Right lung (tissue), 5 donors: Measurements from ENCODE around the gene PRSS21. TPM values are rescaled to one million over a fixed set of nuclear protein-coding genes. Genes with fewer than 3 reads are reported as not detected.

Experiments
- DNase-seq, 2 donors: peaks; one replicate each; pipeline ENCODE4 v3.0.0-alpha.2; 2013
- polyA plus RNA-seq, 5 donors: library from polyadenylated mRNA; unstranded; fragments of 120-200 nt; gene quantifications; one replicate each; pipeline versions ENCODE4 v1.2.1 to v1.2.3, GENCODE V29; 2013; ENCODE audit warnings: inconsistent platforms in 1 of 5, low replicate concordance in 1 of 5; ENCODE audit not compliant: insufficient read length in 5 of 5, insufficient read depth in 1 of 5

PRSS21 gene
- polyA plus RNA-seq, 5 donors: 0.14 to 0.67 (median 0.23) TPM; not detected in 2

GRCh38 chr16:2803545-2804195, 13.4 kb upstream of the PRSS21 start:
- no peak for DNase-seq

GRCh38 chr16:2804728-2805127, 12.3 kb upstream of the PRSS21 start:
- DNase-seq: no peak

GRCh38 chr16:2806286-2806685, 10.8 kb upstream of the PRSS21 start:
- no peak for DNase-seq

DNA sequence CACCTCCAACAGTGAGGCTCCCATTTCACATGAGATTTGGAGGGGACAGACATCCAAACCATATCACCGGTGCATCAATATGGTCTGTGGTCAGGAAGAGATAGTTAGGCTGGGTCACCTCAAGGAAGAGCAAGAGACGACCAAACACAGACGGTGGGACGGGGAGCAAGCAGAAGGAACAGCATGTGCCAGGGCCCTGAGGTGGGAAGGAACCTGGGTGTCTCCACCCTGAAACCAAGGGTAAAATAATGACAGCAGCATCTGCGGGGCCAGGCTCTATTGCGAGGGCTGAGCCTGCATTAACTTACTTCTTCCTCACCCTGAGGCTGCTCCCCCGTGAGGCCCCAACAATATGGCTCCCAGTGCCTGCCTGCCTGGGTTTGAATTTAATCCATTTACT, 8.9 kb upstream of the PRSS21 start:
- no peak for DNase-seq

GRCh38 chr16:2809149-2809760, 7.8 kb upstream of the PRSS21 start:
- DNase-seq: no peak

GRCh38 chr16:2810651-2811050, 6.4 kb upstream of the PRSS21 start:
- no peak for DNase-seq

GRCh38 chr16:2811703-2812471, 5.2 kb upstream of the PRSS21 start:
- no peak for DNase-seq

DNA sequence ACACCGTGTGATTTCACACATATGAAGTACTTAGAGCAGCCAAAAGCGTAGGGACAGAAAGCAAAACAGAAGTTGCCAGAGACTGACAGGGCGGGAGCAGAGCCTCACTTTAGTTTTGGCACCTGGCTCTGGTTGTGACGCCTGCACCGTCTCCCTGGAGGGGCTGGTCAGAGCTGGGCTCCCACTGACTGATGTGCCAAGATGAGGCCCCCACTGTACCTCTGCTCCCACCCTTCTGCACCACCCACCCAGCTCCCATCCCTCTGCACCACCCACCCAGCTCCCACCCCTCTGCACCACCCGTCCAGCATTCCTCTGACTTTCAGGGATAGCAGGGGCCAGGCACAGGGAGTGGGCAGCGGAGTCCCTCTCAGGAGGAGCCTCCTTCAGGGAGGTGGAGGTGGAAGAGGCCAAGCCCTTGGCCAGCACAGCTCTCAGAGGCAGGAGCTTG, 3.2 kb upstream of the PRSS21 start:
- DNase-seq: no peak

DNA sequence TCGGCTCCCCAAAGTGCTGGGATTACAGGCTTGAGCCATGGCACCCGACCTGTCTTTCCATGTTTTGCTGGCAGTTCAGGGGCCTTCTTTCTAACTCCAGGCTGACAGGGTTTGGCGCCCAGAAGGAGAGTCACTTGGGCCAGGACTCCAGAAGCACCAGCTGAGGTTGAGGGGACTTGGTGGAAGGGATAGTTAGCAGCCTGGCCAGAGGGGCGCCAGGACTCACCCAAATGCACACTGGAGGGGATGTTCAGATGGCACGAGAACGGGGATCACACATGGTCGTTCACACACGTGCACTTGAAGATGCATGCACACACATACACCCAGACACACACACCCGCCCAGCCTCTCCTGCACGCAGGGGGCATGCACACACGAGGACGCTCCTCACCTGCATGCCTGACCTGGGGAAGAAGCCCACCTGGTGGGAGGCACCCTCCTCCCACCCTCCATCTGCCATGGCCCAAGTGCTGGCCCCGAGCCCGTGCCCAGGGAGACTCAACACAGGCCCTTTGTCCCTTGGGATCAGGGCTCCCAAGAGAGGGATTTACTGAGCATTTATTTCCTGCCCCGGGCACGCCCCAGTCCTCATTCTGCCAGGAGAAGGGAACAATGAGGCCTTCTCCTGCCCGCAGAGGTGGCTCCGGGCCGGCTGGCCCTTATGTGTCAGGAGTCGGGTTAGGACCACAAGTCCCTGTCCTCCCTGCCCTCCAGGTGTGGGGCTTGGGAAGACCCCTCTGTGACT, 2.3 kb upstream of the PRSS21 start:
- no peak for DNase-seq

DNA sequence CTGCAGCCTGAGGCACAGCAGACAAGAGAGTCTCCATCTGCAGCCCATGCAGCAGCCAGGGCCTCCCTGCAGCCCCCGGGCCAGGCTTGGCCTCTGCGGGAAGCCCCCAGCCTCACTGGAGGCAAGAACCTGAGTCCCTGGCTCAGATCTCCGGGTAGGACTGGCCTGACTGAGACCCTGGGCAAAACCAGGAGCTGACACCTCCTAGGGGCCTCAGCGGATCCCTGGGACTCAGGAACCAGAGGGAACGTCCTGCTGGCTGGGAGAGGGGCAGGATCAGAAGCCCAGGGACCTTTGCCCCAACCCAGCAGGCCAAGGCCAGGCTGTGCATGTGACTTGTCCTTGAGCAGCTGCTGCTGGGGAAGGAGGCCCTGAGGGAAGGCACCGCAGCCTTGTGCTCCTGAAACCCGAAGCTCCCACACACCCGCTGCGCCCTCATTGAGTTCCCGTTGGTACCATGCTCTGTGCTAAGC, 1.7 kb upstream of the PRSS21 start:
- DNase-seq: no peak

- DNase-seq: no peak
Observed at GRCh38 chr16:2817340-2818271, 569 bp downstream of the PRSS21 start.

DNA sequence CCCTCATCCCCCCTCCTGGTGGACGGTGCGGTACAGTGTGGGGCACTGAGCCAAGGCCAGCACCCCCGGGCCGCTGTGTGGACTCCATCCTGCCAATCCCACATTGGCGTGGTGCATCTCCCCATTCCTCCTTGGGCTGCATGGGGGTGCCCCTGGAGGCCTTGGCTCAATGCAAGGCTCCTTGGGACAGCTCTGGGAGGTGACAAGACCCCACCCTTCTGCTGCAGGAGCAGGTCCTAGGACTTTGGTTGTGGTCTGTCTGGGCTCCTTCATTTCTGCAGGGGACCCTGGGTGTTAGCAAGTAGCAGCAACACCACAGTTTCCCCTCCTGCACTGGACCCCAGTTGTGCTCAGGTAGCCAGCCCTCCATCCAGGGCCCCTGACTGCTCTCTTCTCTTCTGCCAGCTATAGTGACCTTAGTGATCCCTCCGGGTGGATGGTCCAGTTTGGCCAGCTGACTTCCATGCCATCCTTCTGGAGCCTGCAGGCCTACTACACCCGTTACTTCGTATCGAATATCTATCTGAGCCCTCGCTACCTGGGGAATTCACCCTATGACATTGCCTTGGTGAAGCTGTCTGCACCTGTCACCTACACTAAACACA, 1.3 kb downstream of the PRSS21 start:
- DNase-seq: no peak

DNA sequence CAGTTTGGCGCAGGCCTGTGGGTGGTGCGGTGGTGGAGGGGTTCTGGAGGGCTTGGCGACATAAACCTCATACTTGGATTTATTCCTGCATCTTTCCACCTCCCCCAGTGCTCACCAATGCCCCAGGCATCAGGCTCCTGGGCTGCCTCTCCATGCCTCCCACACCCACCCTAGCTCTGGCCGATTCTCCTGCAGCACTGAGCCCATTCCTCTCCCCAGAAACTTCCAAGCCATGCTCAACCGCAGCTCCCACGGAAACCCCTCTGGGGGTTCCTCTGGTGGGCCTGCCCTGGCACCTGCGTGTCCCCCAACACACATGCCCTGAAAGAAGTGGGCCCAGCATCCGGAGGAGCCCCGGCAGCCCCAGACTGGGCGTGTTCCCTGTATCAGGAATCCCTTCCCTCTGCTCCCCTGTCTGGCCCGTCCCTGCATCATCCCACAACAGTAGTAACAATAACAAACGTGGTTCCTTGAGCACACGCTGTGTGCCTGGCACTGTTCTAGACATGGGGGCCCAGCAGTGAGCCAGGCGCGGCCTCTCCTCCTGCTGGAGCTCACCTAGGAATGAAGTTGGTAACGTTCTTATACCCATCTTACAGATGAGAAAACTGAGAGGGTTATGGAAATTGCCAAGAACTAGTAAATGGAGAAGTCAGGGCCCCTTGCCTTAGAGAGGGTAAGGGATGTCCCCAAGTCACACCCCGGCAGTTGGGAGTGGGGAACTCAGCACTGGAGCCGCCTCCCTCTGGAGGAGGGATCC, 2.3 kb downstream of the PRSS21 start:
- no peak for DNase-seq

DNA sequence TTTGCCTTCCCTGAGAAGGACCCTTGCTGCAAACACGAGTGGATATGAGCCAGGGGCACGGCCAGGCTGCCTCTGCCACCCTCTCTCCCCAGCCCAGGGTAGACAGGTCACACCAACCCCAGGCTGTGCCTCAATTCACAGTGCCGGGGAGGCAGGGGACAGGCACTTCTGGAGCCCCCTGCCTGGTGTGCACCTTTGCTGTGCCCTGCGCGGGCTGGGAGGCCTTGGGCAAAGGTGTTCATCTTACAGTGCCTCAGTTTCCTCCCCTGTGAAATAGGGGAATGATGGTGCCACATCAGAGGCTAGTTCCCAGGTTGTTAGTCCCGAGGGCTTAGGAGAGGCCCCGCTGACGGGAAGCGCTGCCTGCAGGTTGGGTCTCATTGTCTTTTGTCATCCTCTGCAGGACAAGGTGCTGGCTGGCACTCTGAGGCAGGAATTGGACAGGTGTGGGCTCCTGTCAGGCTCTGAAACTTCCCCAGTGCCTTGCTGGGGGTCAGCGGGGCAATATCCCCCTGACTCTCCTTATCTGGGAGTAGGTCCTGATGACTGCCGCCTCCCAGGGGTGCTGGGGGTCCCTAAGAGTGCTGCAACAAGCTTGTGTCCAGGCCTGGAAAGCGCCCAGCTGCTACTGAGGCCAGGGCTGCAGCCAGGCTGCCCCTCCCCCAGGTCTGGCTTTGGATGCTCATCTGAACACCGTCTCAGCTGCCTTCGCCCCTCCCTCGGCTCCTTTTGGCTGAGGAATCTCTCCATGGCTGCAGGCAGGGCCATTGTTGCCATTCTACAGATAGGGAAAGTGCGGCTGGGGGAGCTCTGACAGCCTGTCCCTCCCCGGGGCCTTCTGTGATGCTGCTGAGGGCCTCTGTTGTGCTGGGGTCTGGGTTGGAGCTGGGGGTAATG, 3.1 kb downstream of the PRSS21 start:
- no peak for DNase-seq

- DNase-seq: no peak
Observed at GRCh38 chr16:2820836-2821486, 3.9 kb downstream of the PRSS21 start.

DNA sequence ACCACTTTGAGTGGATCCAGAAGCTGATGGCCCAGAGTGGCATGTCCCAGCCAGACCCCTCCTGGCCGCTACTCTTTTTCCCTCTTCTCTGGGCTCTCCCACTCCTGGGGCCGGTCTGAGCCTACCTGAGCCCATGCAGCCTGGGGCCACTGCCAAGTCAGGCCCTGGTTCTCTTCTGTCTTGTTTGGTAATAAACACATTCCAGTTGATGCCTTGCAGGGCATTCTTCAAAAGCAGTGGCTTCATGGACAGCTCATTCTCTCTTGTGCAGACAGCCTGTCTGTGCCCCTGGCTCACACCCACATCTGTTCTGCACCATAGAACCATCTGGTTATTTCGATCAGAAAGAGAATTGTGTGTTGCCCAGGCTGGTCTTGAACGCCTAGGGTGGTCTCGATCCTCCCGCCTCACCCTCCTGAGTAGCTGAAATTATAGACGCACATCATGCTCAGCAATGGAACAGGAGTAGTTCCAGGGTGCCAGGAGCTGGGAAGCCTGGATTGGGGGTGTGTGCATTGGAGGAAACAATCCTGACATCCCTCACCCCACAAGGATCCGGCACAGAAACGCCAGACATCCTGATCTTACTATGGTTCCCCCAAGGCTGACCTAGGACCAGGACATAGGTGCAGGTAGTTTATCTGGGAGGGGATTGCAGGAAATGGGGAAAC, 4.6 kb downstream of the PRSS21 start:
- DNase-seq: no peak

GRCh38 chr16:2822158-2822495, 5.1 kb downstream of the PRSS21 start:
- no peak for DNase-seq

- DNase-seq: no peak
Observed at GRCh38 chr16:2822496-2822895, 5.5 kb downstream of the PRSS21 start.
